ENCODE measurements around the gene ADRM1.

Gene ADRM1

GRCh38 chr20:62323980-62324906 is 21.4 kb downstream of the ADRM1 start:
- DNase-seq (ENCODE audit: low spot score) = no peak

GRCh38 chr20:62325172-62325905 is 22.5 kb downstream of the ADRM1 start:
- no peak for DNase-seq (ENCODE audit: low spot score)

GRCh38 chr20:62326559-62326958 is 23.8 kb downstream of the ADRM1 start:
- no peak for DNase-seq (ENCODE audit: low spot score)

GRCh38 chr20:62326959-62327725 is 24.3 kb downstream of the ADRM1 start:
- DNase-seq (ENCODE audit: low spot score) = no peak

GRCh38 chr20:62327726-62328495 is 25.1 kb downstream of the ADRM1 start:
- no peak for DNase-seq (ENCODE audit: low spot score)

- DNase-seq (ENCODE audit: low spot score) = no peak
Measured at GRCh38 chr20:62328684-62329388, 26.0 kb downstream of the ADRM1 start.

GRCh38 chr20:62329389-62330377 is 26.9 kb downstream of the ADRM1 start:
- DNase-seq (ENCODE audit: low spot score) = no peak

- no peak for DNase-seq (ENCODE audit: low spot score)
Measured at GRCh38 chr20:62330576-62331317, 27.9 kb downstream of the ADRM1 start.

- DNase-seq (ENCODE audit: low spot score) = no peak
Measured at GRCh38 chr20:62331347-62331746, 28.6 kb downstream of the ADRM1 start.

GRCh38 chr20:62332421-62332820 is 29.6 kb downstream of the ADRM1 start:
- no peak for DNase-seq (ENCODE audit: low spot score)

- no peak for DNase-seq (ENCODE audit: low spot score)
Measured at GRCh38 chr20:62332989-62333819, 30.4 kb downstream of the ADRM1 start.

- DNase-seq (ENCODE audit: low spot score) = no peak
Measured at GRCh38 chr20:62333820-62334595, 31.2 kb downstream of the ADRM1 start.

- DNase-seq (ENCODE audit: low spot score) = no peak
Measured at GRCh38 chr20:62334881-62335280, 32.1 kb downstream of the ADRM1 start.

- DNase-seq (ENCODE audit: low spot score) = no peak
Measured at GRCh38 chr20:62335532-62335931, 32.7 kb downstream of the ADRM1 start.

- DNase-seq (ENCODE audit: low spot score) = no peak
Measured at GRCh38 chr20:62336329-62336728, 33.5 kb downstream of the ADRM1 start.

GRCh38 chr20:62336775-62337557 is 34.2 kb downstream of the ADRM1 start:
- no peak for DNase-seq (ENCODE audit: low spot score)
